Measurements from ENCODE around the gene CPSF3. TPM values are rescaled to one million over a fixed set of nuclear protein-coding genes. Genes with fewer than 3 reads are reported as not detected.
A peak's percentile ranks its signal among the peaks of the same experiment; 100 is the strongest.

Gene CPSF3
- 23.2 TPM for total RNA-seq
- long read RNA-seq, transcript CPSF3-201 (18 exons, 2,345 nt) = major isoform, 38 of 45 reads
- long read RNA-seq, partial matches to known transcripts = 2 of 45 reads
- long read RNA-seq, other reads (novel, unspliced or antisense) = 5 of 45 reads

- peaks cover 30% of the 10 kb centered on the region for H3K4me1 ChIP-seq
These were observed at the start of gene CPSF3, which contains the start of gene ITGB1BP1 for GRCh38 chr2:9423100-9423921. TSS of gene CPSF3 (plus strand) at chr2:9423654. CDS start at chr2:9423774, 120 bp downstream. TSS of gene ITGB1BP1 (minus strand) at chr2:9423528. CDS start at chr2:9418697, 4,831 bp downstream.

DNA sequence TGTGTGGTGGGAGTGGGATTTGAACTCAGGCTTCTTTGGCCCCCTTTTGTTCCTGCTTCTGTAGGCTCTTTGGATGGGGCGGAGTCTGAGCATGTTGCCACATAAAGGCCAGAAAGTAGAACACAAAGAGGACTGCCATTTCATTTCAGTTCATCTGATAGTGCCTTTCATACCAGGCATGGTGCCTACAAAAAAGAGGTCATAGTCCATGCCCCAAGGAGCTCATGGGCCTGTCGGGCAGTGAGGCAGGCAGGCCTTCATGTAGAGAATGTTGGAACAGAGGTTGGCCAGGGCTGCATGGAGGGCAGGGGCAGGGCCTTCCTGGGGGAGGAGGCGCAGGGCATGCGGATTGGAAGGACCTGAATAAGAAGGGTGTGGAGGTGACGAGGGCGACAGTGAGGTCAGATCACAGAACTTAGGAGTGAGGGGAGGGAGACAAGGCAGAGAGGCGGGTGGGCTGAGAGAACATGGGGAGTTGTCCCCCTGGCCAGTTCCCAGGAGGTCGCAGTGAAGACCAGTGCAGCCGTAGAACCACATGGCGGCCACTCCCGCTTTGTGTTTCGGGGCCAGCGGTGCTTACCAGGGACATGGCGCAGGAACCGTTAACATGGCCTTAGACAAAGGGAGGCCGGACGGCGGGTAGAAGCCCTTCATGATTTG, 49.3 kb upstream of the CPSF3 start:
- Histone ChIP-seq H3K27ac (no peak overlapping the region), H3K36me3 (peaks cover 11% of the 10 kb centered on the region), H3K4me1 (peaks cover 18% of the 10 kb centered on the region), H3K4me3 (no peak overlapping the region), H3K27me3 (no peaks in the 10 kb centered on the region), H3K9me3 (no peaks in the 10 kb centered on the region)
- ATAC-seq = no peak
- intact Hi-C loops (cut with DNase I) = no loop called here
- peak; percentile 57 for DNase-seq
- TF ChIP-seq, protein P1, sequence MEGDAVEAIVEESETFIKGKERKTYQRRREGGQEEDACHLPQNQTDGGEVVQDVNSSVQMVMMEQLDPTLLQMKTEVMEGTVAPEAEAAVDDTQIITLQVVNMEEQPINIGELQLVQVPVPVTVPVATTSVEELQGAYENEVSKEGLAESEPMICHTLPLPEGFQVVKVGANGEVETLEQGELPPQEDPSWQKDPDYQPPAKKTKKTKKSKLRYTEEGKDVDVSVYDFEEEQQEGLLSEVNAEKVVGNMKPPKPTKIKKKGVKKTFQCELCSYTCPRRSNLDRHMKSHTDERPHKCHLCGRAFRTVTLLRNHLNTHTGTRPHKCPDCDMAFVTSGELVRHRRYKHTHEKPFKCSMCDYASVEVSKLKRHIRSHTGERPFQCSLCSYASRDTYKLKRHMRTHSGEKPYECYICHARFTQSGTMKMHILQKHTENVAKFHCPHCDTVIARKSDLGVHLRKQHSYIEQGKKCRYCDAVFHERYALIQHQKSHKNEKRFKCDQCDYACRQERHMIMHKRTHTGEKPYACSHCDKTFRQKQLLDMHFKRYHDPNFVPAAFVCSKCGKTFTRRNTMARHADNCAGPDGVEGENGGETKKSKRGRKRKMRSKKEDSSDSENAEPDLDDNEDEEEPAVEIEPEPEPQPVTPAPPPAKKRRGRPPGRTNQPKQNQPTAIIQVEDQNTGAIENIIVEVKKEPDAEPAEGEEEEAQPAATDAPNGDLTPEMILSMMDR (IDR thresholded peaks at IDR 0.05) = no peak

More at GRCh38 chr2:9423100-9423921, at the start of gene CPSF3, which contains the start of gene ITGB1BP1:
- H3K27ac ChIP-seq = peak within 1 kb of the TSS; percentile 91
- TF ChIP-seq, protein P1 (IDR thresholded peaks at IDR 0.05) = peak; percentile 1
- intact Hi-C loops (cut with DNase I) = no loop called here
- no peaks in the 10 kb centered on the region for H3K9me3 ChIP-seq
- DNase-seq (peak; percentile 99), ATAC-seq (peak; percentile 96)
- H3K36me3 ChIP-seq = peaks cover 1% of the 10 kb centered on the region
- peak within 1 kb of the TSS; percentile 85 for H3K4me3 ChIP-seq
- H3K27me3 ChIP-seq = no peaks in the 10 kb centered on the region

DNA sequence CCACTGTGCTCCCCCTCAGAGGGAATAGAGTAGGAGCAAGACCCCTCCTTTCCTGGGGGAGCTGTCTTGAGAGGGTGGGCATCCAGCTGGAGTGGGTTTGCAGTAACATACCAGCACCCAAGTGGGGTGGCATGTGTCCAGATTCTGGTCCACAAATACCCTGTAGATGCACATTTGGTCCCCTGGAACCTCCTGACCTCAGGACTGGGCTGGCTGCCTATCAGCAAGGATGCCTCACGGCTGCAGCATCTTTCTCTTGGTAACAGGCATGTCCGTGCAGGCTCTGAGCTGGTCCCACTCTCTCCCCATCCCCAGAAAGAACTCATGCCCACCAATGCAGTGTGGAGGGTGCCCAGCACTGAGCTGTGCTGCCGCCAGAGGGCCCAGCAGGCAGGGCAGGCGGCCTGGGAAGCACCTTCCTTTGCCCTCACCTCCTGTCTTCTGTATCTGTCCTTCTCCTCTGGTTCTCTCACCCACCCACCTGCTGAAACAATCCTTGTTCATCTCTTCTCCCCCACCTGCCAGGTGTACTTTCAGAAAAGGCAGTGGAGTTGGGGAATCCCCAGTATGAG, 47.5 kb upstream of the CPSF3 start:
- Histone ChIP-seq H3K4me1 (peaks cover 22% of the 10 kb centered on the region), H3K27ac (no peak overlapping the region), H3K4me3 (no peak overlapping the region), H3K36me3 (peaks cover 6% of the 10 kb centered on the region), H3K9me3 (no peaks in the 10 kb centered on the region), H3K27me3 (no peaks in the 10 kb centered on the region)
- DNase-seq (peak; percentile 47), ATAC-seq (no peak)
- TF ChIP-seq, protein P1 (IDR thresholded peaks at IDR 0.05) = no peak
- intact Hi-C loops (cut with DNase I) = no loop called here

DNA sequence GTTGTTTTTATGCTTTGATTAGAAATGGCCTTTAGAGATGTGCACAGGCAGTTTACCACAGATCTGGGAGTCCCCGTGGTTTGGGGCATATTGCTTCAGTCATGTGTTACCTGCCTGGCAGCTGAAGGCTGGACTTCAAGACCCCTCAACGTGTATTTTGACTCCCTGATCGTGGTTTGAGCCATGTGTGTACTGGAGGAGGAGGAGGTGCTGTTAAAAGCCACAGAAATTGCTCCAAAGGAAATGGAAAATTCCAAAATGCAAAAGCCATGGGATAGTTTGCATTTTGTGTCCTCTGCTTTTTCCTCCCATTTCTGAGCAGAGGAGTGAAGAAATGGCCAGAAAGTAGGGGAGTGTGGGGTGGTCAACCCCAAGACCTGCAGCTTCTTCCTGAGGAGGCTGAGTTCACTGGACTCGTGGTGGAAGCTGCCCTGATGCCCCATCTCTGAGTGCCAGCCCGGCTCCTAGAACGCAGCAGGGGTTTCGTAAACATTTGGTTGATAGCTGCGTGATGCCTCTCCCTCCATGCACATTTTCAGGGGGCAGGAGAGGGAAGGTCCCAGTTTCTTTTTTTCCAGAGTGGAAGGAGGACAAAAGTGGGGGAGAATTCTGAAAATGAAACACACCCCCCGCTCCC, 45.9 kb upstream of the CPSF3 start:
- no peak for ATAC-seq
- H3K36me3 ChIP-seq = no peaks in the 10 kb centered on the region
- H3K27ac ChIP-seq = no peak overlapping the region
- no peaks in the 10 kb centered on the region for H3K27me3 ChIP-seq
- TF ChIP-seq, protein P1 (IDR thresholded peaks at IDR 0.05) = no peak
- H3K9me3 ChIP-seq = no peaks in the 10 kb centered on the region
- no peak overlapping the region for H3K4me3 ChIP-seq
- intact Hi-C loops (cut with DNase I) = no loop called here
- DNase-seq = peak; percentile 31
- H3K4me1 ChIP-seq = peaks cover 29% of the 10 kb centered on the region
